ENCODE measurements around the gene MCOLN1.
"Not testable (repeated sequence)": the region's sequence is repeated elsewhere in the genome, so short reads cannot be mapped to it uniquely, and the experiment has no call there.

MCOLN1 gene

GRCh38 chr19:7526059-7526929, 3.9 kb downstream of the MCOLN1 start:
- no peak for DNase-seq

GRCh38 chr19:7527516-7528191, 5.2 kb downstream of the MCOLN1 start:
- DNase-seq = no peak

- DNase-seq = no peak
Observed at GRCh38 chr19:7528192-7528519, 5.7 kb downstream of the MCOLN1 start.

GRCh38 chr19:7528522-7529245, 6.3 kb downstream of the MCOLN1 start:
- no peak for DNase-seq

GRCh38 chr19:7529246-7529600, 6.8 kb downstream of the MCOLN1 start:
- DNase-seq = no peak

GRCh38 chr19:7529610-7530490, 7.4 kb downstream of the MCOLN1 start:
- DNase-seq = no peak

GRCh38 chr19:7533281-7533885, 11.0 kb downstream of the MCOLN1 start:
- DNase-seq = no peak

- peak; percentile 69 for DNase-seq
Observed at GRCh38 chr19:7533925-7534480, 11.6 kb downstream of the MCOLN1 start.

GRCh38 chr19:7534531-7535046, 12.2 kb downstream of the MCOLN1 start:
- DNase-seq = peak; percentile 31

GRCh38 chr19:7535047-7535997, 12.9 kb downstream of the MCOLN1 start, which contains the start of gene PNPLA6:
Gene PNPLA6 (plus strand): TSS chr19:7535717. CDS start chr19:7535789, 72 bp downstream.
- DNase-seq = peak; percentile 86

GRCh38 chr19:7535998-7536695, 13.7 kb downstream of the MCOLN1 start:
- no peak for DNase-seq

GRCh38 chr19:7538990-7539389, 16.6 kb downstream of the MCOLN1 start:
- DNase-seq = not testable (repeated sequence)

- no peak for DNase-seq
Observed at GRCh38 chr19:7539827-7540425, 17.5 kb downstream of the MCOLN1 start.

- no peak for DNase-seq
Observed at GRCh38 chr19:7540761-7541474, 18.5 kb downstream of the MCOLN1 start.

- DNase-seq = no peak
Observed at GRCh38 chr19:7541475-7541824, 19.0 kb downstream of the MCOLN1 start.

- DNase-seq = no peak
Observed at GRCh38 chr19:7541828-7542443, 19.5 kb downstream of the MCOLN1 start.

GRCh38 chr19:7542556-7543348, 20.3 kb downstream of the MCOLN1 start:
- DNase-seq = no peak

All from NCI-H2171 treated with DMSO at 0.1 percent for 48 hours (cell line).